SW 1271 (cell line): ENCODE results near the gene PUS3.

Experiments used
- DNase-seq, 2 experiments: peaks; one replicate each; lab custom pipeline; 2025; lab: John Stamatoyannopoulos, UW

PUS3 gene

DNA sequence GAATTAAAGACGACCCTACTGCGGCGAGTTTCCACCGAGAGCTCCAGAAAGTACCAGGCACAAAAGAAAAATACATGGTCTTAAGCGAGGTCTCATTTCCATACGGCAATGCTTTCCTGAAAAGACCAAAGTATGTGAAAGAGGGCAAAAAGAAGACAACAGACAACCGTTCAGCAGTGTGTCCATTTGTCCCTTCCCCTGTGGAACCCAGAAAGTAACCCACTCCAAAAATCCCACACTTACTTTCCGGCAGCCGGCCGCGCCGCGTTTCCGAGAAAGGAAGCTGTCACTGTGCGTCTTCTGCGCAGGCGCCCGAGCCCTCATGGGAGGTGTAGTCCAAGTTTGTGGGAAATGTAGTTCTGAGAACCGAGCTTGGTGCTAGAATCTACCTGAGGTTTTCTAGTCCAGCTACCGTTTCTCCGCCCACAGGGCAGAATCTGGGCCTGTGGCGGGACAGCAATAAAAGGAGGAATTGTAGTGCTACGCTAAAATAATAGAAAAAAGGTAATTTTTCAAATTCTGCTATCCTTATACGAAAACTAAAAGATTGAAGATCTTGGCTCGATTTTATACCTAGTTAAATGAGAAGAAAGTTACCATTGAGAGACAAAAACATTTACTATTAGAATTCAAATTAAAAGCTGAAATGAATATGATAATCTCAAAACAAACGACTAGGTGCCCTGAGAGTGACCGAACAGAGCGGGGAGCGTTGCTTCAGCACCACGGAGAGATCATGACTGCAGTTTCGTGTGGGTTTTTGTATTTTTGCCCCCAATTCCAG lies at the start of gene PUS3:
TSS of gene PUS3 (minus strand) at position 280 of the 784 bp plus-strand sequence. CDS start 6,922 bp downstream, outside the sequence.
- DNase-seq, result peak; percentile 46 to 82

- no peak for DNase-seq
These were observed 49.6 kb upstream of the PUS3 start for GRCh38 chr11:125952559-125952958.

GRCh38 chr11:125951731-125952130 lies 48.7 kb upstream of the PUS3 start:
- no peak for DNase-seq

GRCh38 chr11:125950696-125951651 lies 48.0 kb upstream of the PUS3 start:
- DNase-seq, result no peak

DNA sequence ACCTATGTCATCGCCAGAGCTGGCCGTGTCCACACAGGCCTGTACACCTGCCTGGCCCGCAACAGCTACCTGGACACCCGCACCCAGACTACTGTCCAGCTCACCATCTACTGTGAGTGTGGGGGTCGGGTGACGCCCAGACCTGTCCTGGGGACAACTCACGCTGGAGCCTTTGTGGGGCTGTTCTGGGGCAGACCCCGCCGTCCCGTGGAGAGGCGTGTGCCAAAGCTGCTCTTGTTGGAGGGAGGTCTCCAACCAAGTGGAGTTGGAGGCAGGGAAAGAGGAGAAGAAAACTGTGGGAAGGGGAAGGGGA lies 47.1 kb upstream of the PUS3 start:
- DNase-seq, result no peak

DNA sequence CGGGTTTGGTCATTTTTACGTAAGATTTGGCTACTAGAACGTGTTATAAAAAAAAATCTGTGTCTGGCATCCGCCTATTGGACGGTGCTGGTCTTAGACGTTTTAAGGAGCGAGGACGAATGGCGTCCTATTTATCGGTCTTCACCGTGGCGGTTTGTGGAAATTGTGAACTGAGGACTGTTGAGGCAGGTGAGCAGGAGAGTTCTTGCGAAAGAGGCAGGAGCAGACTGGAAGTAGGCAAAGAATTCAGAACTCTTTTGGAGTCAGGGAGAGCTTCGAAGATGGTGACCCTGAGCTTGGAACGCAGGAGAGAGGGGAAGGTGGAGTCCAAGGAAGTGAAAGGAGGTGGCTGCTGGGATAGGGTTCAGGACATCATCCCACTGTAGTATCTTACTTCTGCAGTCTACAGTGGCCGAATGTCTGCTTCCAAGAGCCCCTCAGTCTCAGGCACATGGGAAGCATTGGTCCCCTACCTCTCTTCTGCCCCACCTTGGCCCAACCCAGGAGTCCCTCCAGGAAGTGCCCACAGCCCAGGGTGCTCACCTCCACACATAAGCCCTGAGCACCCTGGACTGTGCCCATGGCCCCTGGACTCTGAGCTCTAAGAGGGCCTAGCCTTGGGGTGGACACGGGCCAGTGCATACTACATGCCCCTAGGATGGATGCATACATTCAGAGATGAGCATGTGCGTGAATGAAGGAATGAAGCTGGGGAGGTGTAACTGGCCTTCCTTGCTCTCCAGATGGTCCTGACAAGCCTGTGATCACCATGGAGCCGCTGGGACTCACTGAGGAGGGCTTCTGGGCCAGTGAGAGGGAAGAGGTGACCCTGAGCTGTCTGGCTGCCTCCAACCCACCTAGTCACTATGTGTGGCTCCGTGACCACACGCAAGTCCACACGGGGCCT lies 46.5 kb upstream of the PUS3 start:
- no peak for DNase-seq

GRCh38 chr11:125948278-125949051 lies 45.5 kb upstream of the PUS3 start:
- DNase-seq, result no peak

DNA sequence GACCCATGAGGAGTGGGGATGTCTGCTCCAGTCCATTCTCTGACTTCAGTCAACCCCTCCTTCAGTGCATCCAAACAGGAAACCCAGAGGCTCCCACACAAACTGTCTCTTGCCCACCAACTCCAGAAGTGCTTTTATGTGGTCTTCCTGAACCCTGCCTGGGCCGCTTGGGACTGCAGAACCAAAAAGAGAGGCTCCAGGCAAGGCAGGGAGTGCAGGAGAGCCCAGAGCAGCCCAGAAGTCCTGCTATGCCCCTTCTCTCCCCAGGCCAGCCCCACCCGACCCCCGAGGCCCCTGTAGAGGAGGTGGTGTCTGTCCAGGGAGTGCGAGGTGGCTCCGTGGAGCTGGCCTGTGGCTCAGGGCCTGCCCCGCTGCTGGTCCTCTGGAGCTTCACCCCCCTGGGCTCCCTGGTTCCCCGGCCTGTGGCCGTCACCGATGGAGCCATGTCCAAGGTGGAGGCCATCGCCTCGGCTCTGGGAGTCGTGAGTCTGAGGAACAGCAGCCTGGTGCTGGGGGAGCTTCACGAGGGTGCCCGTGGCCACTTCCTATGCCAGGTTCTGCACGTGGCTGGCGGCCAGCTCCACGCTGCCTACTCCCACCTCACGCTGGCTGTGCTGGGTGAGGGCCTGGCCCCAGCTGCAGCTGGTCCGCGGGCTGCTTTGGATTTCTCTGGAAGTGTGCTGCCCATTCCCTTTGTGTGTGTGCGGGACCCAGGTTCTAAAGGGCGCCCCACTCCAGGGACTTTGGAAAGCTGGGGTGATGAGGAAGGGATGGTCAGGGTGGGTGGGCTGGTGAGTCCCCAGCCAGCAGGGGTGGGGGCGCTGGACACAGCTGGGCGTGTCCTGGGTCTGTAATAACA lies 44.6 kb upstream of the PUS3 start:
- DNase-seq, result no peak

GRCh38 chr11:125946712-125947418 lies 43.9 kb upstream of the PUS3 start:
- no peak for DNase-seq

GRCh38 chr11:125945797-125946520 lies 43.0 kb upstream of the PUS3 start, which contains the start of gene VSIG10L2:
TSS of gene VSIG10L2 (plus strand) at chr11:125946044. CDS start at chr11:125946056, 12 bp downstream.
- no peak for DNase-seq

GRCh38 chr11:125945011-125945796 lies 42.2 kb upstream of the PUS3 start:
- no peak for DNase-seq

DNA sequence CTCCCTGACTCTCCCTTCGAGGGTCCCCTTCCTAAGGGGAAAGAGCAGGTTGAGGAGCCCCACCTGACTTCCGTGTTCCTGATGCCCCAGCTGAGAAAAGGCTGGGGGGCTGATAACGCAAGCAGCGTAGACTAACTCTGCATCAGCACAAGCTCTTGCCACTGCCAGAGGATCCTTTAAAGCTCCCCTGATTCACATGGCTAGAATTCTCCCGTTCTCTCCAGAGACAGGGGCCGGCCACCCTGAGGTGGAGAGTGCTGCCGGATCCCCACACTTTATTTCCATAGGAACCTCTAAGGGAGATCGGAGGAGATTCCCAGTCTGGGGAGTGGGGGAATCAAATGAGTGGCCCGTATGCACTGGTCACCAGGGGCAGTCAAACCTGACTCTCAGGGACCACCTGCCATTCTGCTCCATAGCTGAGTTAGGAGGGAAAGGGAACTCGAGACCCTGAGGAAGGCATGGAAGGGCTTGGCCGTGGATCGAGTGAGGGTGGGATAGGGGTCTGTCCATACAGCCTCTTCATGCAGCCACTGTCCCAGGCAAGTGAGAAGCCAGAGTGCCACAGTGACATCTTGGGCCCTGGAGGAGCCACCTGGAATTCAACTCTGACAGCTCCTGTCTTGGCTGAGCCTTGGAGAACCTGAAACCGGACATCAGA lies 41.5 kb upstream of the PUS3 start:
- no peak for DNase-seq

DNA sequence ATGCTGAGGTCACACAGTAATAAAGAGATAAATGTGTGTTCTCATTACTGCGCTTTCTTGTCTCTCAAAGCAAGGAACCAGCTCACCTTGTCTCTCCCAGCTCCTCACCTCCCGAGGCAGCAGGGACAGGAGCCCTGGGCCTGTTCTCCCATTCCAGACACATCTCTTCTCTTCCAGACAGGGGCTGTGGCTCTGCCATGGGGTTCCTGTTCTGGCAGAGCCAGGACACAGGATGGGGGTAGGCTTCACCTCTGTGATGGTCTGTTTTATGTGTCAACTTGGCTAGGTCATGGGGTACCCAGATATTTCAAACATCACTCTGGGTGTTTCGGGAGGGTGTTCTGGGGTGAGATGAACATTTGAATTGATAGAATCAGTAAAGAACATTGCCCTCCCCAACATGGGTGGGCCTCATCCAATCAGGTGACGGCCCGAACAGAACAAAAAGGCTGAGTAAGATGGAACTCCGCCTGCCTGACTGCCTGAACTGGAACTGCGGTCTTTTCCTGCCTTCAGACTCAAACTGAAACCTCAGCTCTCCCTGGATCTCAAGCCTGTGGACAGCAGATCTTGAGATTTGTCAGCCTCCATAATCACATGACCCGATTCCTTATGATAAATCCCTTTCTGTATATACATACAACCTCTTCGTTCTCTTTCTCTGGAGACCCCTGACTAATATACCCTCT lies 40.8 kb upstream of the PUS3 start:
- no peak for DNase-seq

DNA sequence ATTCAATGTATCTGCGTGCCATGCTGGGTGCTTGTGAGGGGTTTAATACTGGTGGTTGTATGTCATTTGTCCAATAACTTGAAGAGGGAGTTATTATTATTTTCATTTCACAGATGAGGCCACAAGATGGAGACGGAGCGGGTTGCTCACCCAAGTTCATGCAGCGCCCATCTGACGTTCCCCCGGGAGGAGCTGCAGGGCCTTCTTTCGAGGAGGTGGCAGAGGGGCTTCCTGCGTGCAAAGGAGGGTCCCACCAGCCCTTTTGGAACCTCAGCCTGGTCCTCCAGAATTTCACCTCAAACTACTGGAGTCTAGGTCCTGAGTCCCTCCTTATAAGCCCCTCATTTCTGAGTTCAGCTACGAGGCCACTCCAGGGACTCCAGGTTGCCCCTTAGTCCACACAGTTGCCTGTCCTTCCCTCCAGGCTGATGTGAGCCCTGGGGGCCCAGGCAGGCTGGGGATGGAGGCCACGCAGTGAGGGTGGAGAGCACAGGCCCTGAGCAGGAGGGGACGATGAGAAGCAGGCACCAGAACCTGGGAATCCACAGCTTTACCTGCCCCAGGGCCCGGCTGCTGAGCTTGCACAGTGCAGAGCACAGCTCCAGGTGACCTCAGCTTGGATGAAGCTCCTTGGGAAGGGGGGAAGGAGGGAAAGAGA lies 39.9 kb upstream of the PUS3 start:
- no peak for DNase-seq

- DNase-seq, result peak in 1 of 2 experiments; percentile 7
These were observed 38.9 kb upstream of the PUS3 start for GRCh38 chr11:125941619-125942611.
